Measurements from ENCODE around the gene EPHX1.

The EPHX1 gene

GRCh38 chr1:225842788-225843425 lies 33.0 kb downstream of the EPHX1 start:
- no peak for DNase-seq (ENCODE audit: low read depth)

GRCh38 chr1:225843426-225843795 lies 33.5 kb downstream of the EPHX1 start:
- DNase-seq (ENCODE audit: low read depth): no peak

- no peak for DNase-seq (ENCODE audit: low read depth)
These were observed 34.5 kb downstream of the EPHX1 start for GRCh38 chr1:225844236-225845061.

GRCh38 chr1:225845097-225845496 lies 35.2 kb downstream of the EPHX1 start:
- DNase-seq (ENCODE audit: low read depth): no peak

GRCh38 chr1:225845571-225846259 lies 35.8 kb downstream of the EPHX1 start:
- no peak for DNase-seq (ENCODE audit: low read depth)

GRCh38 chr1:225846331-225847310 lies 36.7 kb downstream of the EPHX1 start:
- DNase-seq (ENCODE audit: low read depth): no peak

- no peak for DNase-seq (ENCODE audit: low read depth)
These were observed 37.7 kb downstream of the EPHX1 start for GRCh38 chr1:225847610-225848009.

- peak; percentile 23 for DNase-seq (ENCODE audit: low read depth)
These were observed 38.4 kb downstream of the EPHX1 start for GRCh38 chr1:225848030-225848955.

- DNase-seq (ENCODE audit: low read depth): peak; percentile 24
These were observed 40.0 kb downstream of the EPHX1 start for GRCh38 chr1:225849925-225850324.

- DNase-seq (ENCODE audit: low read depth): no peak
These were observed 40.4 kb downstream of the EPHX1 start for GRCh38 chr1:225850370-225850769.

GRCh38 chr1:225851805-225852204 lies 41.9 kb downstream of the EPHX1 start:
- DNase-seq (ENCODE audit: low read depth): no peak

GRCh38 chr1:225852413-225853124 lies 42.6 kb downstream of the EPHX1 start:
- DNase-seq (ENCODE audit: low read depth): no peak

GRCh38 chr1:225853441-225853840 lies 43.5 kb downstream of the EPHX1 start:
- no peak for DNase-seq (ENCODE audit: low read depth)

GRCh38 chr1:225855503-225856300 lies 45.8 kb downstream of the EPHX1 start:
- DNase-seq (ENCODE audit: low read depth): no peak

- DNase-seq (ENCODE audit: low read depth): no peak
These were observed 47.3 kb downstream of the EPHX1 start for GRCh38 chr1:225857256-225857655.

- DNase-seq (ENCODE audit: low read depth): no peak
These were observed 49.2 kb downstream of the EPHX1 start for GRCh38 chr1:225859151-225859550.

GRCh38 chr1:225860107-225860506 lies 50.2 kb downstream of the EPHX1 start:
- no peak for DNase-seq (ENCODE audit: low read depth)

- no peak for DNase-seq (ENCODE audit: low read depth)
These were observed 51.0 kb downstream of the EPHX1 start for GRCh38 chr1:225860876-225861441.
